Parathyroid adenoma (tissue), 2 donors: ENCODE results near the gene PARP6.

Experiments used
- H2AFZ ChIP-seq: fragments of 300-600 bp; sonication (generic); one replicate; pipeline ENCODE4 v1.7.0; 2017; ENCODE audit warnings: antibody characterized with exemption, mild to moderate bottlenecking
- H3K27ac ChIP-seq: fragments of 300-600 bp; sonication (generic); one replicate; pipeline ENCODE4 v1.7.0; 2017
- H3K27me3 ChIP-seq: fragments of 300-600 bp; sonication (generic); one replicate; pipeline ENCODE4 v1.7.0; 2017; ENCODE audit warnings: low read length; ENCODE audit not compliant: control insufficient read depth, insufficient read depth
- H3K36me3 ChIP-seq: fragments of 300-600 bp; sonication (generic); one replicate; pipeline ENCODE4 v1.7.0; 2017; ENCODE audit warnings: low read length; ENCODE audit not compliant: control insufficient read depth, insufficient read depth
- H3K4me1 ChIP-seq: fragments of 300-600 bp; sonication (generic); one replicate; pipeline ENCODE4 v1.7.0; 2017; ENCODE audit warnings: control low read depth
- H3K4me2 ChIP-seq: fragments of 300-600 bp; sonication (generic); one replicate; pipeline ENCODE4 v1.7.0; 2017; ENCODE audit warnings: low read length
- H3K4me3 ChIP-seq: fragments of 300-600 bp; sonication (generic); one replicate; pipeline ENCODE4 v1.7.0; 2017; ENCODE audit warnings: low read depth, low read length
- H3K79me2 ChIP-seq: fragments of 300-600 bp; sonication (generic); one replicate; pipeline ENCODE4 v1.7.0; 2017; ENCODE audit warnings: control low read depth
- H3K9ac ChIP-seq: fragments of 300-600 bp; sonication (generic); one replicate; pipeline ENCODE4 v1.7.0; 2017; ENCODE audit warnings: mild to moderate bottlenecking
- H3K9me3 ChIP-seq: fragments of 300-600 bp; sonication (generic); one replicate; pipeline ENCODE4 v1.7.0; 2017; ENCODE audit warnings: low read length; ENCODE audit not compliant: control insufficient read depth
- CTCF ChIP-seq: fragments of 300-600 bp; sonication (generic); IDR thresholded peaks from one replicate; pipeline ENCODE4 v1.7.0; 2017; ENCODE audit warnings: antibody characterized with exemption, mild to moderate bottlenecking
- donor health status: primary hyperparathyroidism.

PARP6 gene

GRCh38 chr15:72202302-72202701 lies 70.1 kb downstream of the PARP6 start:
- H2AFZ ChIP-seq, result no peak overlapping the region
- no peak overlapping the region for H3K9ac ChIP-seq
- no peak overlapping the region for H3K4me3 ChIP-seq
- no peaks in the 10 kb centered on the region for H3K79me2 ChIP-seq
- H3K4me1 ChIP-seq, result no peaks in the 10 kb centered on the region
- H3K27me3 ChIP-seq, result no peaks in the 10 kb centered on the region
- H3K36me3 ChIP-seq, result no peaks in the 10 kb centered on the region
- no peak for TF ChIP-seq CTCF
- no peak overlapping the region for H3K27ac ChIP-seq
- no peak overlapping the region for H3K4me2 ChIP-seq
- no peaks in the 10 kb centered on the region for H3K9me3 ChIP-seq

DNA sequence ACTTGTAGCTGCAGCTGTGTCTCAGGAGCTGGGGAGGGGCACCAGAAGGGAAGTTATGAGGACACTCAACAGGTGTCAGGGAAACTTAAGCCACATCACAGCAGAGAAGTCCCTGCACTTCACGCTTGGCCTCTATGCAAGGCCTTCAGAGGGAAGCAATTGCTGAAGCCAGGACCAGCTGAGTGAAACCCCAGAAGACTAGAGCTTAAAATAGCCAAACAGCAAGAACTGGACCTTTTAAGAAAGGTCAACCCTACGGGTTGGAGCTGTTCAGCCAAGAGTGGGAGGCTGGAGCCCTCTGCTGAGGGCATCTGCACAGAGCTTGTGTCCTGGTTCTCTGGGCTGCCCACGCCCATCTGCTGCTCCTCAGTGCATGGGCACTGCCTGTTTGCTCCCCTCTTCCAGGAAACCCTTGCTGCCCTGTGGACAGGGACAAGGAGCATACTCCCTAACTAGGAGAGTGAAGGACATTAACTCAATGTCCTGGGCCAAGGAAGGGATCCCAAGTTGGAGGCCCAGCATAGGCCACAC lies 70.9 kb downstream of the PARP6 start:
- H3K27me3 ChIP-seq, result no peaks in the 10 kb centered on the region
- no peaks in the 10 kb centered on the region for H3K4me1 ChIP-seq
- H3K36me3 ChIP-seq, result no peaks in the 10 kb centered on the region
- no peaks in the 10 kb centered on the region for H3K79me2 ChIP-seq
- H3K9me3 ChIP-seq, result no peaks in the 10 kb centered on the region
- no peak overlapping the region for H3K4me3 ChIP-seq
- no peak overlapping the region for H2AFZ ChIP-seq
- H3K4me2 ChIP-seq, result no peak overlapping the region
- H3K27ac ChIP-seq, result no peak overlapping the region
- no peak for TF ChIP-seq CTCF
- no peak overlapping the region for H3K9ac ChIP-seq

- Histone ChIP-seq H3K9me3 (no peaks in the 10 kb centered on the region), H3K36me3 (no peaks in the 10 kb centered on the region), H3K4me2 (no peak overlapping the region), H2AFZ (no peak overlapping the region), H3K4me3 (no peak overlapping the region), H3K27me3 (no peaks in the 10 kb centered on the region), H3K9ac (no peak overlapping the region), H3K79me2 (no peaks in the 10 kb centered on the region), H3K4me1 (no peaks in the 10 kb centered on the region), H3K27ac (no peak overlapping the region)
- TF ChIP-seq CTCF, result no peak
These were observed 71.7 kb downstream of the PARP6 start for GRCh38 chr15:72200395-72201237.

GRCh38 chr15:72199721-72200212 lies 72.6 kb downstream of the PARP6 start:
- peak; percentile 81 for TF ChIP-seq CTCF
- Histone ChIP-seq H3K9ac (no peak overlapping the region), H3K4me3 (no peak overlapping the region), H3K9me3 (no peaks in the 10 kb centered on the region), H2AFZ (no peak overlapping the region), H3K4me1 (no peaks in the 10 kb centered on the region), H3K79me2 (no peaks in the 10 kb centered on the region), H3K27me3 (no peaks in the 10 kb centered on the region), H3K27ac (no peak overlapping the region), H3K36me3 (no peaks in the 10 kb centered on the region), H3K4me2 (no peak overlapping the region)

GRCh38 chr15:72199205-72199515 lies 73.2 kb downstream of the PARP6 start:
- Histone ChIP-seq H3K27me3 (no peaks in the 10 kb centered on the region), H3K27ac (no peak overlapping the region), H3K4me2 (no peak overlapping the region), H3K4me1 (no peaks in the 10 kb centered on the region), H2AFZ (no peak overlapping the region), H3K36me3 (no peaks in the 10 kb centered on the region), H3K9ac (no peak overlapping the region), H3K9me3 (no peaks in the 10 kb centered on the region), H3K4me3 (no peak overlapping the region), H3K79me2 (no peaks in the 10 kb centered on the region)
- no peak for TF ChIP-seq CTCF
